ENCODE results near the gene KITLG. TPM values are rescaled to one million over a fixed set of nuclear protein-coding genes. Genes with fewer than 3 reads are reported as not detected.

The KITLG gene
- polyA plus RNA-seq, 1 of the 3 experiments (the other 2 are of a cell fraction), result 8.9 TPM

DNA sequence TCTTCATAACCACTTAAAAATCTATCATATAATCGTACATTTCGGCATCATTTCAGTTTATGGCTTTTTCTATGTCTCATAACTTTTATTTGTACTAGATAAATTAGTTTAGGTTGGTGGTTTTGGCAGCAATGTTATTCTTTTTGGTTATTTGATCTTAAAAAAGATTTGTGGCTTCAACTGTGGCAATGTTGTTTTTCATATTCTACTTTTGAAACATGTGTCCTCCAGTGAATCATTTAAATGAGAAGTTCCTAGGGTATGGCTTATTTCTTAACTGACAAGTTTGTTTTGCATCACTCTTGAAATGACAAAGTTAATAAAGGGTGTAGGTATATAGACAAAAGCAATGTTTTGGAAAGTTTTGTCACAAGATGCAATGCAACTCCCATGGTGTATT lies 11.1 kb upstream of the KITLG start:
- no peak overlapping the region for H3K9ac ChIP-seq
- H3K36me3 ChIP-seq (replicated peaks in 1 of 2; ENCODE audit: control insufficient read depth in 1 of 2, insufficient read depth in 2 of 2, low read length in 1 of 2), result no peaks in the 10 kb centered on the region
- no peaks in the 10 kb centered on the region for H3K9me3 ChIP-seq
- H3K27ac ChIP-seq (ENCODE audit: low read depth in 2 of 2, low read length in 1 of 2), result no peak overlapping the region
- H3K79me2 ChIP-seq (ENCODE audit: insufficient read depth), result no peaks in the 10 kb centered on the region
- H3K4me2 ChIP-seq, result no peak overlapping the region
- no peaks in the 10 kb centered on the region for H3K27me3 ChIP-seq (ENCODE audit: insufficient read depth)
- H3K9me2 ChIP-seq, result no peaks in the 10 kb centered on the region
- H3K4me3 ChIP-seq (ENCODE audit: low read depth in 2 of 2, low read length in 1 of 2), result no peak overlapping the region
- TF ChIP-seq EZH2phosphoT487 (IDR thresholded peaks at IDR 0.05; ENCODE audit: borderline replicate concordance, low read depth) (no peak), CTCF (IDR thresholded peaks at IDR 0.05) (no peak), CHD2 (IDR thresholded peaks at IDR 0.05; ENCODE audit: low read length, partially characterized antibody) (no peak), RFX5 (IDR thresholded peaks at IDR 0.05; ENCODE audit: low read length) (no peak), ELF1 (IDR thresholded peaks at IDR 0.05) (no peak), FOSL2 (IDR thresholded peaks at IDR 0.05; ENCODE audit: borderline replicate concordance, low read depth) (peak; percentile 26; the same call in 1 of the 2 replicates), TEAD4 (IDR thresholded peaks at IDR 0.05; ENCODE audit: borderline replicate concordance, insufficient read depth) (0 out of 2 replicates have a peak, but pooled peaks have one; percentile 10), MXI1 (IDR thresholded peaks at IDR 0.05; ENCODE audit: low read depth, low read length) (no peak), POLR2AphosphoS5 (IDR thresholded peaks at IDR 0.05; ENCODE audit: low read depth, low read length) (peak; percentile 56; the same call in 1 of the 2 replicates), JUND (IDR thresholded peaks at IDR 0.05) (peak; percentile 56), EP300 (IDR thresholded peaks at IDR 0.05; ENCODE audit: borderline replicate concordance in 1 of 2, low read depth in 1 of 2, low read length in 1 of 2) (peak in 1 of 2 experiments; percentile 68; a peak in 2 of 4 replicates), TCF12 (IDR thresholded peaks at IDR 0.05) (peak; percentile 95), REST (IDR thresholded peaks at IDR 0.05; ENCODE audit: low read depth, low read length) (no peak), MEF2A (IDR thresholded peaks at IDR 0.05; ENCODE audit: borderline replicate concordance, low read depth) (peak; percentile 18; the same call in 1 of the 2 replicates), RCOR1 (IDR thresholded peaks at IDR 0.05; ENCODE audit: low read length) (no peak), NFIC (IDR thresholded peaks at IDR 0.05; ENCODE audit: borderline replicate concordance) (peak; percentile 18; the same call in 1 of the 2 replicates)
- TF ChIP-seq, protein P1, sequence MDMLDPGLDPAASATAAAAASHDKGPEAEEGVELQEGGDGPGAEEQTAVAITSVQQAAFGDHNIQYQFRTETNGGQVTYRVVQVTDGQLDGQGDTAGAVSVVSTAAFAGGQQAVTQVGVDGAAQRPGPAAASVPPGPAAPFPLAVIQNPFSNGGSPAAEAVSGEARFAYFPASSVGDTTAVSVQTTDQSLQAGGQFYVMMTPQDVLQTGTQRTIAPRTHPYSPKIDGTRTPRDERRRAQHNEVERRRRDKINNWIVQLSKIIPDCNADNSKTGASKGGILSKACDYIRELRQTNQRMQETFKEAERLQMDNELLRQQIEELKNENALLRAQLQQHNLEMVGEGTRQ (IDR thresholded peaks at IDR 0.05; ENCODE audit: borderline replicate concordance, low read depth, low read length), result no peak
- TF ChIP-seq, protein P2, sequence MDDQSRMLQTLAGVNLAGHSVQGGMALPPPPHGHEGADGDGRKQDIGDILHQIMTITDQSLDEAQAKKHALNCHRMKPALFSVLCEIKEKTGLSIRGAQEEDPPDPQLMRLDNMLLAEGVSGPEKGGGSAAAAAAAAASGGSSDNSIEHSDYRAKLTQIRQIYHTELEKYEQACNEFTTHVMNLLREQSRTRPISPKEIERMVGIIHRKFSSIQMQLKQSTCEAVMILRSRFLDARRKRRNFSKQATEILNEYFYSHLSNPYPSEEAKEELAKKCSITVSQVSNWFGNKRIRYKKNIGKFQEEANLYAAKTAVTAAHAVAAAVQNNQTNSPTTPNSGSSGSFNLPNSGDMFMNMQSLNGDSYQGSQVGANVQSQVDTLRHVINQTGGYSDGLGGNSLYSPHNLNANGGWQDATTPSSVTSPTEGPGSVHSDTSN (IDR thresholded peaks at IDR 0.05), result peak; percentile 93
- TF ChIP-seq, protein P3, sequence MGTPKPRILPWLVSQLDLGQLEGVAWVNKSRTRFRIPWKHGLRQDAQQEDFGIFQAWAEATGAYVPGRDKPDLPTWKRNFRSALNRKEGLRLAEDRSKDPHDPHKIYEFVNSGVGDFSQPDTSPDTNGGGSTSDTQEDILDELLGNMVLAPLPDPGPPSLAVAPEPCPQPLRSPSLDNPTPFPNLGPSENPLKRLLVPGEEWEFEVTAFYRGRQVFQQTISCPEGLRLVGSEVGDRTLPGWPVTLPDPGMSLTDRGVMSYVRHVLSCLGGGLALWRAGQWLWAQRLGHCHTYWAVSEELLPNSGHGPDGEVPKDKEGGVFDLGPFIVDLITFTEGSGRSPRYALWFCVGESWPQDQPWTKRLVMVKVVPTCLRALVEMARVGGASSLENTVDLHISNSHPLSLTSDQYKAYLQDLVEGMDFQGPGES (IDR thresholded peaks at IDR 0.05; ENCODE audit: low read depth, low read length), result no peak
- no peak for DNase-seq
- H3K4me1 ChIP-seq (ENCODE audit: control insufficient read depth in 1 of 2, insufficient read depth in 2 of 2, low read depth in 1 of 2, low read length in 1 of 2), result no peaks in the 10 kb centered on the region
- POLR2A ChIA-PET, result no interaction called here
- WGBS (ENCODE audit: low lambda C conversion rate), result 80% methylated on average over 2 of the region's 2 CpGs
- CTCF ChIA-PET, result no interaction called here
- no peak overlapping the region for H2AFZ ChIP-seq (ENCODE audit: low read depth)
- peaks cover 7% of the 10 kb centered on the region for H3F3A ChIP-seq (replicated peaks; ENCODE audit: insufficient read depth)
- no peaks in the 10 kb centered on the region for H4K20me1 ChIP-seq (ENCODE audit: insufficient read depth)

Measured in SK-N-SH (cell line).